Dedifferentiated amniotic fluid mesenchymal stem cell (primary cell): Measurements from ENCODE around the gene GRIN2A.
A peak's percentile ranks its signal among the peaks of the same experiment; 100 is the strongest.

ENCODE experiments used
- DNase-seq: peaks from one replicate; pipeline ENCODE4 v3.0.0-alpha.2; 2016; ENCODE audit errors: extremely low spot score

The GRIN2A gene

GRCh38 chr16:10130538-10130937 lies 51.7 kb downstream of the GRIN2A start:
- no peak for DNase-seq

GRCh38 chr16:10128397-10129258 lies 53.6 kb downstream of the GRIN2A start:
- peak; percentile 44 for DNase-seq

- DNase-seq: peak; percentile 22
Measured at GRCh38 chr16:10126686-10127085, 55.5 kb downstream of the GRIN2A start.

- DNase-seq: peak; percentile 73
Measured at GRCh38 chr16:10123141-10123540, 59.1 kb downstream of the GRIN2A start.

- no peak for DNase-seq
Measured at GRCh38 chr16:10122546-10122945, 59.7 kb downstream of the GRIN2A start.

- no peak for DNase-seq
Measured at GRCh38 chr16:10121897-10122425, 60.3 kb downstream of the GRIN2A start.

GRCh38 chr16:10121491-10121890 lies 60.7 kb downstream of the GRIN2A start:
- DNase-seq: peak; percentile 70

- peak; percentile 20 for DNase-seq
Measured at GRCh38 chr16:10120953-10121352, 61.3 kb downstream of the GRIN2A start.

GRCh38 chr16:10114409-10114808 lies 67.8 kb downstream of the GRIN2A start:
- peak; percentile 47 for DNase-seq

- DNase-seq: no peak
Measured at GRCh38 chr16:10113248-10113647, 69.0 kb downstream of the GRIN2A start.

- DNase-seq: no peak
Measured at GRCh38 chr16:10112021-10112420, 70.2 kb downstream of the GRIN2A start.

- no peak for DNase-seq
Measured at GRCh38 chr16:10111156-10111761, 71.0 kb downstream of the GRIN2A start.

- DNase-seq: no peak
Measured at GRCh38 chr16:10110552-10110951, 71.7 kb downstream of the GRIN2A start.

- DNase-seq: no peak
Measured at GRCh38 chr16:10107081-10107480, 75.1 kb downstream of the GRIN2A start.

- DNase-seq: no peak
Measured at GRCh38 chr16:10103700-10104099, 78.5 kb downstream of the GRIN2A start.

- no peak for DNase-seq
Measured at GRCh38 chr16:10103118-10103517, 79.1 kb downstream of the GRIN2A start.

GRCh38 chr16:10100829-10101228 lies 81.4 kb downstream of the GRIN2A start:
- no peak for DNase-seq

GRCh38 chr16:10098991-10099390 lies 83.2 kb downstream of the GRIN2A start:
- DNase-seq: no peak

- DNase-seq: no peak
Measured at GRCh38 chr16:10097271-10097670, 85.0 kb downstream of the GRIN2A start.

- no peak for DNase-seq
Measured at GRCh38 chr16:10093576-10093975, 88.7 kb downstream of the GRIN2A start.

- no peak for DNase-seq
Measured at GRCh38 chr16:10090816-10091215, 91.4 kb downstream of the GRIN2A start.

GRCh38 chr16:10088380-10088793 lies 93.8 kb downstream of the GRIN2A start:
- no peak for DNase-seq

GRCh38 chr16:10087151-10087550 lies 95.1 kb downstream of the GRIN2A start:
- no peak for DNase-seq
